HG03469 (cell line): ENCODE data around the gene C2orf76.
"Not testable (repeated sequence)": the region's sequence is repeated elsewhere in the genome, so short reads cannot be mapped to it uniquely, and the experiment has no call there.

Experiments
- ATAC-seq: cut with Tn5 transposase; IDR thresholded peaks from one replicate; pipeline ENCODE4 v1.9.1; 2021; ENCODE audit warnings: mild to moderate bottlenecking, moderate library complexity, moderate number of reproducible peaks; ENCODE audit not compliant: unreplicated experiment

C2orf76 gene

GRCh38 chr2:119377993-119378345, 11.3 kb upstream of the C2orf76 start:
- ATAC-seq, result no peak

GRCh38 chr2:119377294-119377992, 10.8 kb upstream of the C2orf76 start:
- ATAC-seq, result no peak

GRCh38 chr2:119376810-119377209, 10.2 kb upstream of the C2orf76 start:
- no peak for ATAC-seq

- not testable (repeated sequence) for ATAC-seq
Observed at GRCh38 chr2:119376406-119376805, 9.8 kb upstream of the C2orf76 start.

GRCh38 chr2:119373907-119374745, 7.5 kb upstream of the C2orf76 start:
- ATAC-seq, result not testable (repeated sequence)

- ATAC-seq, result no peak
Observed at GRCh38 chr2:119372778-119373568, 6.3 kb upstream of the C2orf76 start.

- ATAC-seq, result no peak
Observed at GRCh38 chr2:119371111-119371510, 4.5 kb upstream of the C2orf76 start.

GRCh38 chr2:119369845-119370244, 3.2 kb upstream of the C2orf76 start:
- no peak for ATAC-seq

- no peak for ATAC-seq
Observed at GRCh38 chr2:119367472-119368099, 952 bp upstream of the C2orf76 start.

- no peak for ATAC-seq
Observed at GRCh38 chr2:119366161-119366648, 429 bp downstream of the C2orf76 start.

GRCh38 chr2:119365436-119365835, 1.2 kb downstream of the C2orf76 start:
- no peak for ATAC-seq

- ATAC-seq, result no peak
Observed at GRCh38 chr2:119364798-119365197, 1.8 kb downstream of the C2orf76 start.

- ATAC-seq, result no peak
Observed at GRCh38 chr2:119360423-119360966, 6.1 kb downstream of the C2orf76 start.

GRCh38 chr2:119359774-119360173, 6.9 kb downstream of the C2orf76 start:
- no peak for ATAC-seq

- ATAC-seq, result no peak
Observed at GRCh38 chr2:119354860-119355259, 11.8 kb downstream of the C2orf76 start.

GRCh38 chr2:119352357-119352756, 14.3 kb downstream of the C2orf76 start:
- peak; percentile 95 for ATAC-seq

- no peak for ATAC-seq
Observed at GRCh38 chr2:119350311-119350998, 16.2 kb downstream of the C2orf76 start.

GRCh38 chr2:119349289-119349688, 17.3 kb downstream of the C2orf76 start:
- ATAC-seq, result no peak

GRCh38 chr2:119341684-119342083, 24.9 kb downstream of the C2orf76 start:
- ATAC-seq, result no peak

GRCh38 chr2:119339562-119339923, 27.1 kb downstream of the C2orf76 start:
- no peak for ATAC-seq
